Retina (tissue), 1 donor: ENCODE measurements around the gene STN1.

Experiments
- DNase-seq: peaks from one replicate; pipeline ENCODE4 v3.0.0-alpha.2; 2016

STN1 gene

GRCh38 chr10:103928784-103929183 is 10.8 kb upstream of the STN1 start:
- no peak for DNase-seq

GRCh38 chr10:103926722-103927319 is 8.8 kb upstream of the STN1 start:
- no peak for DNase-seq

GRCh38 chr10:103925591-103925990 is 7.6 kb upstream of the STN1 start:
- no peak for DNase-seq

GRCh38 chr10:103923502-103923901 is 5.5 kb upstream of the STN1 start:
- no peak for DNase-seq

GRCh38 chr10:103922659-103923058 is 4.7 kb upstream of the STN1 start:
- DNase-seq: no peak

GRCh38 chr10:103921750-103922195 is 3.8 kb upstream of the STN1 start:
- DNase-seq: no peak

GRCh38 chr10:103921248-103921647 is 3.3 kb upstream of the STN1 start:
- DNase-seq: no peak

- no peak for DNase-seq
Measured at GRCh38 chr10:103919648-103920025, 1.7 kb upstream of the STN1 start.

GRCh38 chr10:103917302-103918052 is 507 bp downstream of the STN1 start:
- DNase-seq: no peak

- no peak for DNase-seq
Measured at GRCh38 chr10:103916876-103917275, 1.1 kb downstream of the STN1 start.

GRCh38 chr10:103916254-103916653 is 1.7 kb downstream of the STN1 start:
- DNase-seq: no peak

GRCh38 chr10:103915796-103916195 is 2.2 kb downstream of the STN1 start:
- no peak for DNase-seq

- DNase-seq: no peak
Measured at GRCh38 chr10:103912759-103913158, 5.2 kb downstream of the STN1 start.

GRCh38 chr10:103911021-103911459 is 6.9 kb downstream of the STN1 start:
- DNase-seq: no peak

GRCh38 chr10:103910442-103911012 is 7.5 kb downstream of the STN1 start:
- no peak for DNase-seq

GRCh38 chr10:103905441-103905840 is 12.5 kb downstream of the STN1 start:
- DNase-seq: no peak

GRCh38 chr10:103901299-103901698 is 16.7 kb downstream of the STN1 start:
- no peak for DNase-seq

GRCh38 chr10:103899312-103899711 is 18.7 kb downstream of the STN1 start:
- DNase-seq: no peak

- DNase-seq: peak; percentile 35
Measured at GRCh38 chr10:103897241-103897774, 20.7 kb downstream of the STN1 start.

- no peak for DNase-seq
Measured at GRCh38 chr10:103896225-103896624, 21.8 kb downstream of the STN1 start.

GRCh38 chr10:103895411-103896186 is 22.4 kb downstream of the STN1 start:
- peak; percentile 53 for DNase-seq

GRCh38 chr10:103894441-103894864 is 23.5 kb downstream of the STN1 start:
- no peak for DNase-seq

- no peak for DNase-seq
Measured at GRCh38 chr10:103893817-103894216, 24.2 kb downstream of the STN1 start.
